Natural killer cell (primary cell): ENCODE results near the gene CLEC4M. TPM values are rescaled to one million over a fixed set of nuclear protein-coding genes. Genes with fewer than 3 reads are reported as not detected.

Experiments used
- ATAC-seq, 3 donors: fragments of 150-1000 bp in 2 of 3; fragments of 200-7000 bp in 1 of 3; cut with Tn5 transposase; 1 replicate in 1 of 3; 2 replicates in 2 of 3; pipeline ENCODE4 v1.10.0; 2021; ENCODE audit warnings: mild to moderate bottlenecking in 2 of 3, moderate library complexity in 2 of 3
- DNase-seq, 2 donors: peaks; one replicate each; pipeline versions ENCODE4 v3.0.0 to v3.0.0-alpha.2; 2013 to 2021; ENCODE audit warnings: mixed read lengths in 1 of 2
- H3K27ac ChIP-seq: one replicate; pipeline ENCODE4 v1.5.1; 2013; ENCODE audit warnings: mild to moderate bottlenecking, low read length
- H3K27me3 ChIP-seq: one replicate; pipeline ENCODE4 v1.6.1; 2013; ENCODE audit warnings: low read length; ENCODE audit not compliant: control insufficient read depth, insufficient read depth
- H3K36me3 ChIP-seq: one replicate; pipeline ENCODE4 v1.6.1; 2013; ENCODE audit warnings: low read length; ENCODE audit not compliant: control insufficient read depth, insufficient read depth
- H3K4me1 ChIP-seq: one replicate; pipeline ENCODE4 v1.6.1; 2013; ENCODE audit warnings: low read length; ENCODE audit not compliant: control insufficient read depth, insufficient read depth
- H3K4me3 ChIP-seq: one replicate; pipeline ENCODE4 v1.5.1; 2013; ENCODE audit warnings: low read length
- H3K9me3 ChIP-seq: one replicate; pipeline ENCODE4 v1.6.1; 2013; ENCODE audit warnings: low read length; ENCODE audit not compliant: control insufficient read depth, insufficient read depth
- H3K27ac Mint-ChIP-seq, 2 donors: one replicate each; pipeline ENCODE4 v1.8.0; 2022; ENCODE audit warnings: mild to moderate bottlenecking in 2 of 2, mixed read lengths in 2 of 2, moderate library complexity in 1 of 2
- H3K27me3 Mint-ChIP-seq, 2 donors: one replicate each; pipeline ENCODE4 v1.8.0; 2022; ENCODE audit warnings: low read depth in 2 of 2, mixed read lengths in 2 of 2
- H3K36me3 Mint-ChIP-seq: one replicate; pipeline ENCODE4 v1.8.0; 2022; ENCODE audit warnings: mixed read lengths
- H3K4me1 Mint-ChIP-seq, 2 donors: one replicate each; pipeline ENCODE4 v1.8.0; 2022; ENCODE audit warnings: mixed read lengths in 2 of 2
- H3K4me3 Mint-ChIP-seq: one replicate; pipeline ENCODE4 v1.8.0; 2022; ENCODE audit warnings: mild to moderate bottlenecking, moderate library complexity, mixed read lengths
- H3K9me3 Mint-ChIP-seq, 2 donors: one replicate each; pipeline ENCODE4 v1.8.0; 2022; ENCODE audit warnings: mixed read lengths in 2 of 2
- CTCF ChIP-seq: fragments of 200-600 bp; IDR thresholded peaks from one replicate; pipeline ENCODE4 v1.8.0; 2022; ENCODE audit warnings: antibody characterized with exemption
- WGBS: methylation state at CpG from one replicate; pipeline ENCODE4 v1.1.7; 2013; ENCODE audit warnings: missing lambda C conversion rate; ENCODE audit not compliant: insufficient coverage; 5-methylcytosine and 5-hydroxymethylcytosine counted together
- intact Hi-C: fragments of 100-400 bp; cut with micrococcal nuclease; formaldehyde crosslinking; loops from one replicate; pipeline ENCODE4 v1.14.2; 2022
- total RNA-seq, 4 donors: library from RNA; stranded (reverse); fragments of 120-200 nt in 1 of 4; gene quantifications; one replicate each; pipeline versions ENCODE4 v1.2.3 to v1.2.4, GENCODE V29; 2013 to 2022

CLEC4M gene
- total RNA-seq, 3 donors from 2014 or later (not counting 1 experiment from before 2014, with no cell fraction given): not detected

DNA sequence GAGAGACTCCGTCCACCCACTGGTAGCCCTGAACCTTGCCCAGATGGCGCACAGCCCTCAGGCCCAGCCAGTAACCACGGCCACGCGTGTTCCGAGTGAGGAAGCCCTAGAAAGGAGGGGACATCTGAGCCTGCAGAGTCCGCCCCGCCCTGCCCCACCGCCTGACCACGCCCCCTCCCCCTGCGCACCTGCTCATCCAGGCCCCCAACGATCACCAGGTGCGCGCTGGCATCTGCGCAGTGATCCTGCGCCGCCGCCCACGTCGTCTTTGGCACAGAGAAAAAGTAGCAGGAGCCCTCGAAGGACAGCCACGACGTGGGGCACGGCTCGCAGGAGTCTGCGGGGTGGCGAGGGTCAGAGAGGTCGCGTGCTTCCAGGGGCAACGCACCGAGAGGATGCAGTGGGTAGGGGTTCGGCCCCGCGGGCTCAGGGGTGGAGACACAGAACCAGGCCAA is 33.2 kb upstream of the CLEC4M start:
- intact Hi-C loops: no loop called here
- H3K4me3 ChIP-seq: no peak overlapping the region
- H3K9me3 Mint-ChIP-seq: no peaks in the 10 kb centered on the region
- no peak overlapping the region for H3K4me3 Mint-ChIP-seq
- WGBS: 10% methylated on average over 34 of the region's 34 CpGs
- H3K4me1 ChIP-seq: peaks cover 17% of the 10 kb centered on the region
- peaks cover 41 to 44% of the 10 kb centered on the region in 2 donors for H3K27me3 Mint-ChIP-seq
- H3K27ac Mint-ChIP-seq: no peak overlapping the region
- ATAC-seq (no peak), DNase-seq (no peak)
- no peaks in the 10 kb centered on the region for H3K4me1 Mint-ChIP-seq
- H3K36me3 ChIP-seq: no peaks in the 10 kb centered on the region
- no peak for TF ChIP-seq CTCF
- no peak overlapping the region for H3K27ac ChIP-seq
- H3K36me3 Mint-ChIP-seq: no peaks in the 10 kb centered on the region
- H3K9me3 ChIP-seq: no peaks in the 10 kb centered on the region
- H3K27me3 ChIP-seq: peaks cover 10% of the 10 kb centered on the region

DNA sequence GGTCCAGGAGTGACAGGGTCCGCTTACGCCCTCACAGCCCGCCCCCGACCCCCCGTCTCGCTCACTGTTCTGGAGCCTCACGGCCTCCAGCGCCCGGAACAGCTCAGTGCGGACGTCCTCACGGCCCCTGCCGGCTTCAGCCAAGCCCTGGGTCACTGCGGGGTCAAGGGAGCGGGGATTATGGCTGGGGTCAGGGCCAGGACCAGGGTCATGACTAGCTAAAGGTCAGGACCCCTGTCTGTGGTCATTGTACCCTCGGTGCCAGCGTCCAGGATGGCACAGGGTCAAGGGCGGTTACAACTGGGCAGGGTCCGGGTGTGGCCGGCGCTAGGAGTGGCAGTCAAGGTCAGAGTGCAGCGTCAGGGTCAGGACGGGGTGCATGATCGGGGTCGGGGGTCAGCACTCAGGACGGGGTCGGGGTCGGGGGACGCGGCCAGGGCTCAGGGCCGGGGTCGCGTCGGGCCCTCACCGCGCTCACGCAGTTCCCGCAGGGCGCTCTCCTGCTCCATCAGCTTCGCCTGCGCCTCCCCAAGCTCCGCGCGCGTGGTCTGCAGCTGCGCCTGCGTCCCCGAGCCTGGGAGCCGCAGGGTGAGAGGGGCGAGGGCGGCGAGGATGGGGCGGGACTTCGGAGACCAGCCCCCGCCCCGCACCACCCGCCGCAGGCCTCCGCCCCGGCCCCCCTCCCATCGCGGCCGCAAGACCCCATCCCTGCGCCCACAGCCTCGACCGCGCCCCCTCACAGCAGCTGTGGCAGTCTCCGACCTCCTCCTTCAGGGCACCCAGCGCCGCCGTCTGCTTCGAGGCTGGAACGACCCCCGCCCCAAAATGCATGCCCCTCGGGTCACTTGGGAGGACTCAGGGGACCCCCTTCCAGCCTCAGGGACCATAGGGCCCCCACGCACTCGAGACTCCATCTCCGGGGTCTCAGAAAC is 32.5 kb upstream of the CLEC4M start:
- H3K4me3 ChIP-seq: no peak overlapping the region
- no peak overlapping the region for H3K27ac ChIP-seq
- peaks cover 45 to 46% of the 10 kb centered on the region in 2 donors for H3K27me3 Mint-ChIP-seq
- no peaks in the 10 kb centered on the region for H3K36me3 Mint-ChIP-seq
- H3K4me1 ChIP-seq: peaks cover 17% of the 10 kb centered on the region
- no peak overlapping the region for H3K4me3 Mint-ChIP-seq
- H3K9me3 ChIP-seq: no peaks in the 10 kb centered on the region
- intact Hi-C loops: no loop called here
- H3K36me3 ChIP-seq: no peaks in the 10 kb centered on the region
- H3K9me3 Mint-ChIP-seq: no peaks in the 10 kb centered on the region
- H3K4me1 Mint-ChIP-seq: no peaks in the 10 kb centered on the region
- WGBS: 6% methylated on average over 78 of the region's 78 CpGs
- H3K27me3 ChIP-seq: peaks cover 10% of the 10 kb centered on the region
- no peak for DNase-seq
- no peak overlapping the region for H3K27ac Mint-ChIP-seq
- ATAC-seq: no peak
- TF ChIP-seq CTCF: no peak

GRCh38 chr19:7731218-7731595 is 31.8 kb upstream of the CLEC4M start:
- DNase-seq (no peak), ATAC-seq (no peak)
- peaks cover 10% of the 10 kb centered on the region for H3K27me3 ChIP-seq
- H3K4me3 ChIP-seq: no peak overlapping the region
- no peak for TF ChIP-seq CTCF
- H3K4me1 Mint-ChIP-seq: no peaks in the 10 kb centered on the region
- no peaks in the 10 kb centered on the region for H3K9me3 ChIP-seq
- H3K27me3 Mint-ChIP-seq: peaks cover 45 to 46% of the 10 kb centered on the region in 2 donors
- intact Hi-C loops: no loop called here
- H3K27ac Mint-ChIP-seq: no peak overlapping the region
- no peaks in the 10 kb centered on the region for H3K9me3 Mint-ChIP-seq
- no peaks in the 10 kb centered on the region for H3K36me3 ChIP-seq
- WGBS: 74% methylated on average over 39 of the region's 39 CpGs
- H3K27ac ChIP-seq: no peak overlapping the region
- peaks cover 17% of the 10 kb centered on the region for H3K4me1 ChIP-seq
- H3K4me3 Mint-ChIP-seq: no peak overlapping the region
- H3K36me3 Mint-ChIP-seq: no peaks in the 10 kb centered on the region
